Erythroblast (primary cell): Measurements from ENCODE around the gene CCDC51.

Experiments
- GATA1 ChIP-seq: IDR thresholded peaks from 2 replicates; pipeline ENCODE4 v1.6.1; 2011; ENCODE audit warnings: low read depth, mild to moderate bottlenecking, control low read depth, low read length, moderate library complexity
- POLR2A ChIP-seq: IDR thresholded peaks from 2 replicates; pipeline ENCODE4 v1.6.1; 2011; ENCODE audit warnings: mild to moderate bottlenecking, low read length

GRCh38 chr3:48456456-48456855, 16.5 kb upstream of the CCDC51 start:
- TF ChIP-seq POLR2A, result no peak
- no peak for TF ChIP-seq GATA1
